ENCODE results near the gene CYP1B1.
"Not testable (repeated sequence)": the region's sequence is repeated elsewhere in the genome, so short reads cannot be mapped to it uniquely, and the experiment has no call there.

Gene CYP1B1

GRCh38 chr2:38090928-38091327 is 15.0 kb upstream of the CYP1B1 start:
- Histone ChIP-seq H3K4me1 (ENCODE audit: low read depth, poor library complexity, severe bottlenecking) (no peaks in the 10 kb centered on the region), H4K20me1 (ENCODE audit: insufficient read depth) (no peaks in the 10 kb centered on the region), H3K36me3 (ENCODE audit: insufficient read depth) (no peaks in the 10 kb centered on the region), H2AFZ (ENCODE audit: low read depth) (no peak overlapping the region), H3K4me2 (no peak overlapping the region), H3K79me2 (ENCODE audit: insufficient read depth, low read depth) (no peaks in the 10 kb centered on the region), H3K27ac (no peak overlapping the region), H3K4me3 (IDR thresholded peaks at IDR 0.05; ENCODE audit: insufficient read depth, low read depth, low read length) (no peak overlapping the region), H3K9ac (no peak overlapping the region), H3K27me3 (ENCODE audit: insufficient read depth, low read depth) (no peaks in the 10 kb centered on the region)
- no peak for TF ChIP-seq CTCF (conservative IDR thresholded peaks at IDR 0.05; ENCODE audit: low read depth, low read length)

- not testable (repeated sequence) for H3K4me2 ChIP-seq; H3K4me1 ChIP-seq (ENCODE audit: low read depth, poor library complexity, severe bottlenecking); H3K9ac ChIP-seq; H4K20me1 ChIP-seq (ENCODE audit: insufficient read depth); H3K27me3 ChIP-seq (ENCODE audit: insufficient read depth, low read depth); H3K36me3 ChIP-seq (ENCODE audit: insufficient read depth); H3K79me2 ChIP-seq (ENCODE audit: insufficient read depth, low read depth); H3K4me3 ChIP-seq (IDR thresholded peaks at IDR 0.05; ENCODE audit: insufficient read depth, low read depth, low read length); H2AFZ ChIP-seq (ENCODE audit: low read depth); H3K27ac ChIP-seq
Observed at GRCh38 chr2:38090212-38090611, 14.3 kb upstream of the CYP1B1 start.

GRCh38 chr2:38085998-38086698 is 10.2 kb upstream of the CYP1B1 start:
- H3K79me2 ChIP-seq (ENCODE audit: insufficient read depth, low read depth); H3K9ac ChIP-seq; H3K27me3 ChIP-seq (ENCODE audit: insufficient read depth, low read depth); H3K27ac ChIP-seq; H3K4me1 ChIP-seq (ENCODE audit: low read depth, poor library complexity, severe bottlenecking); H3K36me3 ChIP-seq (ENCODE audit: insufficient read depth); H2AFZ ChIP-seq (ENCODE audit: low read depth); H3K4me2 ChIP-seq; H3K4me3 ChIP-seq (IDR thresholded peaks at IDR 0.05; ENCODE audit: insufficient read depth, low read depth, low read length); H4K20me1 ChIP-seq (ENCODE audit: insufficient read depth): not testable (repeated sequence)

- not testable (repeated sequence) for H3K4me3 ChIP-seq (IDR thresholded peaks at IDR 0.05; ENCODE audit: insufficient read depth, low read depth, low read length); H3K4me2 ChIP-seq; H3K27me3 ChIP-seq (ENCODE audit: insufficient read depth, low read depth); H3K27ac ChIP-seq; H3K9ac ChIP-seq; H2AFZ ChIP-seq (ENCODE audit: low read depth); H4K20me1 ChIP-seq (ENCODE audit: insufficient read depth); H3K36me3 ChIP-seq (ENCODE audit: insufficient read depth); H3K4me1 ChIP-seq (ENCODE audit: low read depth, poor library complexity, severe bottlenecking); H3K79me2 ChIP-seq (ENCODE audit: insufficient read depth, low read depth)
Observed at GRCh38 chr2:38084556-38084955, 8.6 kb upstream of the CYP1B1 start.

GRCh38 chr2:38082727-38083126 is 6.8 kb upstream of the CYP1B1 start:
- H2AFZ ChIP-seq (ENCODE audit: low read depth); H3K36me3 ChIP-seq (ENCODE audit: insufficient read depth); H3K27me3 ChIP-seq (ENCODE audit: insufficient read depth, low read depth); H3K79me2 ChIP-seq (ENCODE audit: insufficient read depth, low read depth); H4K20me1 ChIP-seq (ENCODE audit: insufficient read depth); H3K4me2 ChIP-seq; H3K4me3 ChIP-seq (IDR thresholded peaks at IDR 0.05; ENCODE audit: insufficient read depth, low read depth, low read length); H3K9ac ChIP-seq; H3K27ac ChIP-seq: not testable (repeated sequence)
- H3K4me1 ChIP-seq (ENCODE audit: low read depth, poor library complexity, severe bottlenecking) = peaks cover 12% of the 10 kb centered on the region

- Histone ChIP-seq H3K4me2 (no peak overlapping the region), H3K4me3 (IDR thresholded peaks at IDR 0.05; ENCODE audit: insufficient read depth, low read depth, low read length) (no peak overlapping the region), H3K79me2 (ENCODE audit: insufficient read depth, low read depth) (no peaks in the 10 kb centered on the region), H3K9ac (no peak overlapping the region), H3K27ac (no peak overlapping the region), H3K27me3 (ENCODE audit: insufficient read depth, low read depth) (no peaks in the 10 kb centered on the region), H3K36me3 (ENCODE audit: insufficient read depth) (no peaks in the 10 kb centered on the region), H4K20me1 (ENCODE audit: insufficient read depth) (no peaks in the 10 kb centered on the region), H2AFZ (ENCODE audit: low read depth) (no peak overlapping the region), H3K4me1 (ENCODE audit: low read depth, poor library complexity, severe bottlenecking) (peaks cover 18% of the 10 kb centered on the region)
- no peak for TF ChIP-seq CTCF (conservative IDR thresholded peaks at IDR 0.05; ENCODE audit: low read depth, low read length)
Observed at GRCh38 chr2:38080346-38080745, 4.4 kb upstream of the CYP1B1 start.
